ENCODE measurements around the gene ZNF407.

Gene ZNF407

DNA sequence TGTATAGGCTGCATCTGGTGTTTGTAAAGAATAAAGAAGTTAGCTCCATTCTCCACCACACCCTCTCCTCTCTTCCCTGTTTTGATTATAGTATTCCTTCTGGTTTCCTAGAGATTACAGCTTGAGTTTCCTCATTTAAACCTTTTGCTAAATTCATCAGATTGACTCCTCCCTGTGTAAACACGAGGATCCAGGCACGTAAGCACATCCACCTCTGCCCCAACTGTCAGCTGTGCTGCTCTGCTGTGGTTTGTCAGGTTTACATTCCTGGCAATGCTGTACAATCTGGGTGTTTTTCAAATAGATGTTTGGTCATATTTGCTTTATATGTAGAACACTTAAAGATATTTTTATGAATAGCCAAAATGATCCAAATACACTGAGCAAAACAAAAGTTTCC is 308.5 kb downstream of the ZNF407 start:
- H3K4me1 Mint-ChIP-seq (ENCODE audit: low read depth), result no peaks in the 10 kb centered on the region
- no peak overlapping the region for H3K4me3 Mint-ChIP-seq
- H3K36me3 Mint-ChIP-seq, result peaks cover 17% of the 10 kb centered on the region
- H3K27ac Mint-ChIP-seq, result no peak overlapping the region
- no peaks in the 10 kb centered on the region for H3K27me3 Mint-ChIP-seq
- no peaks in the 10 kb centered on the region for H3K9me3 Mint-ChIP-seq (ENCODE audit: low read depth)

DNA sequence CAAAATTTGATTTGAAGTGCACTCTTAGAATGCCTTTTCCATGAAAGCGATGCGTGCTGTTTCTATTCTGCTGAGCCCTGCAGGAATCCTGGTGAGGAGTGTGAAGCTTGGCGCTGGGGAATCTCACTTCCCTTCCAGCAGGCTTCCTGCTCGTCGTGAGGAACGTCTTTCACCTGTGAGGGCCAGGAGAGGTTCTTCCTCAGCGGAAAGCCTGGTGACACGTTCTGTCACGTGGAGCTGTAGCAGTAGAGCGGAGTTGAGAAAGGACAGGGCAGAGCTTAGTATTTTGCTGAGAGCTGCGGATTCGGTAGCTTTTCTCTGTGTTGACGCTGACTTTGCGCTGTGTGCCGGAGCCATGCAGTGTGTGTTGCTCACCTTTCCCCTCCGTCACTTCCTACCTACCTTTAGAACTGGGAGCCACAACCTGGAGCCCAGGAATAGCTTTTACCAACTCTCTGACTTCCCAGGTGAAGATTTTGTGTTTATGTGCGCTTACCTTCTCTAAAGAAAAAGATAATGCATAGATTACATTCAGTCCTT is 316.5 kb downstream of the ZNF407 start:
- H3K27ac Mint-ChIP-seq, result no peak overlapping the region
- no peaks in the 10 kb centered on the region for H3K9me3 Mint-ChIP-seq (ENCODE audit: low read depth)
- H3K27me3 Mint-ChIP-seq, result no peaks in the 10 kb centered on the region
- peaks cover 2% of the 10 kb centered on the region for H3K36me3 Mint-ChIP-seq
- H3K4me1 Mint-ChIP-seq (ENCODE audit: low read depth), result no peaks in the 10 kb centered on the region
- no peak overlapping the region for H3K4me3 Mint-ChIP-seq

DNA sequence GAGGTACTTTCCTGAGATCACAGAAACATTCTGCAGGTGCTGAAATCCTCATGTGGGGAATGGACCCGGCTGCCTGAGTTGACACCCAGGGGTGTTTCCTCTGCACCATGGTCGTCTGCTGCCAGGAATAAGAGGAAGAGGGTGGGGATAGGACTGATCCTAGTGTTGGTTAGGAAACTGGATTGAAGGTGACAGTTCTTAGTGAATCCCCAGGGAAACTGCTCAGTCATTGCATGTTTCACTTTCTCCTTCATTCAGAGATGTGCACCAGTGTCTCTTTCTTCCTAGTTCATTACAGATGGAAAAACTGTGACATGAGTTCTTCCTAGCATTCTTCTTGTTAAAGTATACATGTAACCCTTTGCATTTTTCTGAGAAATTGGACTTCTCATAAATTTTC is 317.0 kb downstream of the ZNF407 start:
- H3K27me3 Mint-ChIP-seq, result no peaks in the 10 kb centered on the region
- H3K27ac Mint-ChIP-seq, result no peak overlapping the region
- H3K4me3 Mint-ChIP-seq, result no peak overlapping the region
- peaks cover 2% of the 10 kb centered on the region for H3K36me3 Mint-ChIP-seq
- H3K9me3 Mint-ChIP-seq (ENCODE audit: low read depth), result no peaks in the 10 kb centered on the region
- no peaks in the 10 kb centered on the region for H3K4me1 Mint-ChIP-seq (ENCODE audit: low read depth)

DNA sequence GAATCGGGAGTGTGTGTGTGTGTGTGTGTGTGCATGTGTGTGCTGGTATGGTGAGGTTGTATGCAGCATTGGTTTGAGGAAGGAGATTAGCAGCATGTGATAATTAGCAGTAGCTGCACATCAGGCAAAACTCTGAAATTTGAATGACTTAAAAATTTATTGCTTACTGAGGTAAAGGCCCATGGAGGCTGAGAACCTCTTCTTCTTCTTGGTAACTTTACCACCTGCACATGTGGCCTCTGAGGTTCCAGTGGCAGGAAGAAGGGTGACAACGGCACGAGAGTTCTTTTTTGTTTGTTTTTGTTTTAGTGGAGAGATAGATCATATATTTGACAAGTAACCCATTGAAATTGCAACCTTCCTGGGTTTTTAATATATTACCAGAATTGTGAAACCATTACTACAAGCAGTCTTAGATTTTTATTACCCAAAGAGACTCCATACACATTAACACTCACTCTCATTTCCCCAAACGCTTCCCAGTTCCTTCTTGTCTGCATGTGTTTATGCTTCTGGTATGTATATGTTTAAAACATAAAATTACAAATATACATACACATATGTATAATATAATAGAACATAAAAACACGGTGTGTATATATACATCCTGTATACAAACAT is 319.2 kb downstream of the ZNF407 start:
- H3K27me3 Mint-ChIP-seq, result no peaks in the 10 kb centered on the region
- no peak overlapping the region for H3K27ac Mint-ChIP-seq
- H3K9me3 Mint-ChIP-seq (ENCODE audit: low read depth), result no peaks in the 10 kb centered on the region
- no peak overlapping the region for H3K4me3 Mint-ChIP-seq
- no peaks in the 10 kb centered on the region for H3K4me1 Mint-ChIP-seq (ENCODE audit: low read depth)
- peaks cover 5% of the 10 kb centered on the region for H3K36me3 Mint-ChIP-seq

GRCh38 chr18:74918276-74918790 is 320.7 kb downstream of the ZNF407 start:
- Mint-ChIP-seq H3K4me3 (no peak overlapping the region), H3K9me3 (ENCODE audit: low read depth) (no peaks in the 10 kb centered on the region), H3K4me1 (ENCODE audit: low read depth) (no peaks in the 10 kb centered on the region), H3K36me3 (peaks cover 5% of the 10 kb centered on the region), H3K27me3 (no peaks in the 10 kb centered on the region), H3K27ac (no peak overlapping the region)

DNA sequence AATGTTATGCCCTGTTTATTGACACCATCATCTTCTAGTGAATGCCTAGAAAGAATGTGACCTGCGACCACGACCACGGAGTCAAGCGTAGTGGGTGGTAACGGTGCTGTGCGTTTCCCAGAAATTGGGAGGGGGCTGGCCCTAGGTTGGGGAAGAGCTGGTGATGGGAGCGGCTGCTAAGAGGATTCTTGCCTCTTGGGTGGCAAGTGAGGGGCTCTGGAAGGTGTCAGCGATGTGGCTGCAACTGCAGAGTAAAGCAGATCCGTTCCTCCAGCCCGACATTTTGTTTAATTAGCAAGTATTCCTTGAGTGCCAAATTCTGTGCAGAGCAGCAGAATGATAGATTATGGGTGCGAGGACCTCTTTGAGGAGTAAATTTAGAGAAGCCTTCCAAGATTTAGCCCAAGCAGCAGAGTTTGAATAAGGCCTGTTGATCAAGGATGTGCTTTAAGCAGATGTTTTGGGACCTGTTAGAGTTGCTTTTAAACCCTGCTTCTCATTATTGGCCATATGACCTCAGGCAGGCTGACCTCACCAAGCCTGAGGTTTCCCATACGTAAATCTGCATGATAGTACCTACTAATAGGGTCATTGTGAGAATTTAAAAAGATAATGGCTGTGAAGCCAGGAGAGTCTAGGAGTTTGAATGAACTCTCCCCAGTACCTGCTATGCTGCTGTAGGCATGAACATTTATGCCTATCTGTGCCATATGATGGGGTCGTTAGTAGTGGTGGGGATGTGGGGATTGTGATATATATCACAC is 323.6 kb downstream of the ZNF407 start:
- peaks cover 8% of the 10 kb centered on the region for H3K36me3 Mint-ChIP-seq
- H3K4me3 Mint-ChIP-seq, result no peak overlapping the region
- no peaks in the 10 kb centered on the region for H3K4me1 Mint-ChIP-seq (ENCODE audit: low read depth)
- H3K27ac Mint-ChIP-seq, result no peak overlapping the region
- no peaks in the 10 kb centered on the region for H3K9me3 Mint-ChIP-seq (ENCODE audit: low read depth)
- no peaks in the 10 kb centered on the region for H3K27me3 Mint-ChIP-seq

DNA sequence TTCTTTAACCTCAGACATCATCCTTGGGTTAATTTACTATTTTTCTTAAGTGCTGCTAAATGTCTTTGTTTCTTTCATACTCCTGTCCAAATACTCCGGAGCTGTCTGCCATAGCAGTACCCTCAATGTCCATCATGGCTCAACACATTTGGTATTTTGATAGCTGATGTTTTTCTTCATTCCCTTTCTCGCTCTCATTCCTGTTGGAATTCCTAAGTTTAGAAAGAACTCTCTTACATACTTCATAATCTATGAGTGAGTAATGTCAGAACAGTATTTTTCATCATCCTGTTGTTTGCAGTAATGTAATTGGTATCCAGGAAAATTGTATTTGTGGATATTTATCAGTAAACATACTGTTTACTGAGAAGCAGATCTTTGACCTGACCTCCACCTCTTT is 328.4 kb downstream of the ZNF407 start:
- Mint-ChIP-seq H3K4me1 (ENCODE audit: low read depth) (no peaks in the 10 kb centered on the region), H3K27ac (no peak overlapping the region), H3K27me3 (no peaks in the 10 kb centered on the region), H3K36me3 (peaks cover 15% of the 10 kb centered on the region), H3K9me3 (ENCODE audit: low read depth) (no peaks in the 10 kb centered on the region), H3K4me3 (no peak overlapping the region)

GRCh38 chr18:74928194-74928968 is 330.7 kb downstream of the ZNF407 start:
- no peaks in the 10 kb centered on the region for H3K4me1 Mint-ChIP-seq (ENCODE audit: low read depth)
- no peaks in the 10 kb centered on the region for H3K9me3 Mint-ChIP-seq (ENCODE audit: low read depth)
- peaks cover 23% of the 10 kb centered on the region for H3K36me3 Mint-ChIP-seq
- H3K27me3 Mint-ChIP-seq, result no peaks in the 10 kb centered on the region
- H3K4me3 Mint-ChIP-seq, result no peak overlapping the region
- H3K27ac Mint-ChIP-seq, result no peak overlapping the region

DNA sequence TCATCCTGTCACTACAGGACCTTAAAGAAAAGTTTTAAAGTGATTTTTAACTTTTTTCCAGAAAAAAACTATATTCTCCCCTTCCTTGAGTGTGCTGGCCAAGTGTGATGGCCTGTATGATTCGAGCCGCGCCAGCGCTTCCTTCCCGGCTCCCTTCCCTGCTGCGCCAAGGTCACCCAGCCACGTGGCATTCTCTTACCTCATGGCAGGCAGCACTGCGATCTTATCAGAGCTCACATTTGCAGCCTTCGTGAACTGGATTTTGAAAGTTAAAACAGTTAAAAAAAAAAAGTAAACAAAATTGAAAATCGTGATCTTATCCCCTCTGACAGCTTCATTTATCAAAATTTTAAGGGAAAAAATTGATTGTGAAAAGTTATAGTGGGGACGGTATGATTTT is 331.4 kb downstream of the ZNF407 start:
- Mint-ChIP-seq H3K36me3 (peaks cover 23% of the 10 kb centered on the region), H3K9me3 (ENCODE audit: low read depth) (no peaks in the 10 kb centered on the region), H3K4me3 (no peak overlapping the region), H3K4me1 (ENCODE audit: low read depth) (no peaks in the 10 kb centered on the region), H3K27me3 (no peaks in the 10 kb centered on the region), H3K27ac (no peak overlapping the region)

- peaks cover 20% of the 10 kb centered on the region for H3K36me3 Mint-ChIP-seq
- no peak overlapping the region for H3K4me3 Mint-ChIP-seq
Observed at GRCh38 chr18:74930616-74931015, 332.9 kb downstream of the ZNF407 start.

GRCh38 chr18:74933930-74934329 is 336.3 kb downstream of the ZNF407 start:
- Mint-ChIP-seq H3K36me3 (peaks cover 18% of the 10 kb centered on the region), H3K27me3 (no peaks in the 10 kb centered on the region), H3K4me1 (ENCODE audit: low read depth) (no peaks in the 10 kb centered on the region), H3K27ac (no peak overlapping the region), H3K9me3 (ENCODE audit: low read depth) (no peaks in the 10 kb centered on the region), H3K4me3 (no peak overlapping the region)

More at GRCh38 chr18:74930616-74931015, 332.9 kb downstream of the ZNF407 start:
- Mint-ChIP-seq H3K27ac (no peak overlapping the region), H3K4me1 (ENCODE audit: low read depth) (no peaks in the 10 kb centered on the region), H3K9me3 (ENCODE audit: low read depth) (no peaks in the 10 kb centered on the region), H3K27me3 (no peaks in the 10 kb centered on the region)

- Mint-ChIP-seq H3K27me3 (no peaks in the 10 kb centered on the region), H3K27ac (no peak overlapping the region), H3K36me3 (peaks cover 14% of the 10 kb centered on the region), H3K4me1 (ENCODE audit: low read depth) (no peaks in the 10 kb centered on the region), H3K4me3 (no peak overlapping the region), H3K9me3 (ENCODE audit: low read depth) (no peaks in the 10 kb centered on the region)
Observed at GRCh38 chr18:74935434-74935833, 337.8 kb downstream of the ZNF407 start.

DNA sequence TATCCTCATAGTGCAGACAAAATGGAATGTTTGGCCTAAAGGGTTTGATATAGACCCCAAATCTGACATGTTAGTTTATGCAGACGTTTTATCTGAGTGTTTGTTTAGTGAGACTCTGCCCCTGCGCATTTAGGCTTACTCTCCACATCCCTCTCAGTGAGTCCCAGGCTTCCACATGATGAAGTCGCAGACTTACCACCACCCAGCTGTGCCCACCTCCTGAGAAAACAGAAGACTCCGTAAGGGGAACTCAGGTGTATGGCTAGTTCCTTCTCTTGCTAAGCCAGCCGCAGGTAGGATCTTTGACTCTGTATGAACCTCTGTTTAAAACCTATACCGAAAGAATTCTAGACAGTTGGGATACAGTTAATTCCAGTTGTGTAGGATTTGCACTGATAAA is 338.7 kb downstream of the ZNF407 start:
- Mint-ChIP-seq H3K27ac (no peak overlapping the region), H3K27me3 (no peaks in the 10 kb centered on the region), H3K4me3 (no peak overlapping the region), H3K36me3 (peaks cover 8% of the 10 kb centered on the region), H3K9me3 (ENCODE audit: low read depth) (no peaks in the 10 kb centered on the region), H3K4me1 (ENCODE audit: low read depth) (no peaks in the 10 kb centered on the region)

DNA sequence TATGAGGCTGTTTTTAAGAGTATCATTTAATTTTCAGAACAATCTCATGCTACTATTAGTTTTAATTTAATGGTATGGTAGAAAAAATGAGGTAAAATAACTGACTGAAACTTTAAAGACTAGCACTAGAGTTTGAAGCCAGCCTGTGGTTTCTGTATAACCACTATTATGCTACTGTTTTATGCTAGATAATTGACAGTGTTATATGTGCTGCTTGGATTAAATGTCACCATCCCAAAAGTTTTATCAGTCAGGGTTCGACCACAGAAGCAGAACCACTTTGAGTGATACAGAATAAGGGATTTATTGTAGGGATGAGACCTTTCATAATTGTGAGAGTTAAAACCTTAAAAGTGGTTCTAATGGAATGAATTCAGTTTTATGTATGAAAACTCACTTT is 339.6 kb downstream of the ZNF407 start:
- H3K36me3 Mint-ChIP-seq, result peaks cover 6% of the 10 kb centered on the region
- H3K9me3 Mint-ChIP-seq (ENCODE audit: low read depth), result no peaks in the 10 kb centered on the region
- no peaks in the 10 kb centered on the region for H3K27me3 Mint-ChIP-seq
- H3K27ac Mint-ChIP-seq, result no peak overlapping the region
- no peak overlapping the region for H3K4me3 Mint-ChIP-seq
- peaks cover 7% of the 10 kb centered on the region for H3K4me1 Mint-ChIP-seq (ENCODE audit: low read depth)

DNA sequence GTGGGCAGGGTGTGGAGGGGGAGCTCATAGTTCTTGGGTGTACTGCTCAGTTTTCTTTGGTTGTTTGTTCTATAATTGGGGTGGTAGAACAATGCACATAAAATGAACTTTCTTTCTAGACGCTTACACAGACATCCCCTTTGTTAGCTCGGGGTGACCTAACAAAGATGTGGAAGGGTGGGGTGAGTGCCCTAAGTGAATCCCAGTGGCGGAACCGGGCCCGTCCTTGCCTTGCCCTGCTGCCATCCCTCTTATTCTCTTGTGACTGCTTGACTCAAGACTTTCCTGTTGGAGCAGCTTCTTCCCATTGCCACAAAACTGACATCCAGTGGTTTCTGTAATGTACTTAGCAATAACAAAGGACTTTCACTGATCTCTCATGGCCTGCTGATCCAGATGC is 343.2 kb downstream of the ZNF407 start:
- Mint-ChIP-seq H3K4me1 (ENCODE audit: low read depth) (peaks cover 11% of the 10 kb centered on the region), H3K36me3 (peaks cover 6% of the 10 kb centered on the region), H3K4me3 (no peak overlapping the region), H3K27ac (no peak overlapping the region), H3K9me3 (ENCODE audit: low read depth) (no peaks in the 10 kb centered on the region), H3K27me3 (no peaks in the 10 kb centered on the region)
